Body of pancreas (tissue), 4 donors: ENCODE data around the gene LTBP3. TPM values are rescaled to one million over a fixed set of nuclear protein-coding genes. Genes with fewer than 3 reads are reported as not detected.
"Not testable (repeated sequence)": the region's sequence is repeated elsewhere in the genome, so short reads cannot be mapped to it uniquely, and the experiment has no call there.

Experiments
- ATAC-seq: fragments of 150-250 bp; one replicate; pipeline ENCODE4 v1.9.1; 2016
- DNase-seq, 4 donors: peaks; one replicate each; pipeline ENCODE4 v3.0.0-alpha.2; 2019
- H3K27ac ChIP-seq, 4 donors: fragments of 200-600 bp; sonication (generic); 1 replicate in 3 of 4; 2 replicates in 1 of 4; pipeline versions ENCODE4 v1.5.1 to v1.6.1; 2016 to 2019; ENCODE audit warnings: mild to moderate bottlenecking in 1 of 4, mixed read lengths in 1 of 4, moderate library complexity in 1 of 4
- H3K27me3 ChIP-seq, 2 donors: fragments of 200-600 bp; sonication (generic); one replicate each; pipeline ENCODE4 v1.6.0; 2016; ENCODE audit warnings: mild to moderate bottlenecking in 1 of 2
- H3K36me3 ChIP-seq, 2 donors: fragments of 200-600 bp; sonication (generic); replicated peaks in 1 of 2; 2 replicates each; pipeline ENCODE4 v1.5.1; 2016; ENCODE audit warnings: low read depth in 2 of 2; ENCODE audit not compliant: insufficient read depth in 1 of 2
- H3K4me1 ChIP-seq: fragments of 200-600 bp; sonication (generic); one replicate; pipeline ENCODE4 v1.6.0; 2016
- H3K4me3 ChIP-seq, 2 donors: fragments of 200-600 bp; sonication (generic); 1 replicate in 1 of 2; 2 replicates in 1 of 2; pipeline ENCODE4 v1.5.1; 2016 to 2019
- H3K9me3 ChIP-seq, 3 donors: fragments of 200-600 bp; sonication (generic); 1 replicate in 2 of 3; 2 replicates in 1 of 3; pipeline ENCODE4 v1.5.1; 2016
- CTCF ChIP-seq, 7 experiments: fragments of 450-650 bp in 4 of 7; fragments of 200-600 bp in 3 of 7; sonication (generic) in 3 of 7; IDR thresholded peaks; one replicate each; pipeline ENCODE4 v1.5.1; 2016 to 2019; ENCODE audit warnings: antibody characterized with exemption in 7 of 7
- POLR2A ChIP-seq, 3 donors: fragments of 450-650 bp; IDR thresholded peaks; one replicate each; pipeline ENCODE4 v1.6.1; 2016; ENCODE audit warnings: antibody characterized with exemption in 3 of 3, mild to moderate bottlenecking in 2 of 3
- WGBS, 2 donors: methylation state at CpG; one replicate each; pipeline ENCODE4 v1.1.5; 2017; 5-methylcytosine and 5-hydroxymethylcytosine counted together
- intact Hi-C: fragments of 100-400 bp; cut with DNase I; formaldehyde crosslinking; loops from one replicate; pipeline ENCODE4 v1.15.1; 2023
- total RNA-seq, 2 donors: library from RNA; depleted of rRNA; stranded (reverse); fragments of >200 nt; gene quantifications; one replicate each; pipeline ENCODE4 v1.1.0, GENCODE V29; 2016

LTBP3 gene
- total RNA-seq, 2 donors from 2014 or later, result 131 to 330 TPM

DNA sequence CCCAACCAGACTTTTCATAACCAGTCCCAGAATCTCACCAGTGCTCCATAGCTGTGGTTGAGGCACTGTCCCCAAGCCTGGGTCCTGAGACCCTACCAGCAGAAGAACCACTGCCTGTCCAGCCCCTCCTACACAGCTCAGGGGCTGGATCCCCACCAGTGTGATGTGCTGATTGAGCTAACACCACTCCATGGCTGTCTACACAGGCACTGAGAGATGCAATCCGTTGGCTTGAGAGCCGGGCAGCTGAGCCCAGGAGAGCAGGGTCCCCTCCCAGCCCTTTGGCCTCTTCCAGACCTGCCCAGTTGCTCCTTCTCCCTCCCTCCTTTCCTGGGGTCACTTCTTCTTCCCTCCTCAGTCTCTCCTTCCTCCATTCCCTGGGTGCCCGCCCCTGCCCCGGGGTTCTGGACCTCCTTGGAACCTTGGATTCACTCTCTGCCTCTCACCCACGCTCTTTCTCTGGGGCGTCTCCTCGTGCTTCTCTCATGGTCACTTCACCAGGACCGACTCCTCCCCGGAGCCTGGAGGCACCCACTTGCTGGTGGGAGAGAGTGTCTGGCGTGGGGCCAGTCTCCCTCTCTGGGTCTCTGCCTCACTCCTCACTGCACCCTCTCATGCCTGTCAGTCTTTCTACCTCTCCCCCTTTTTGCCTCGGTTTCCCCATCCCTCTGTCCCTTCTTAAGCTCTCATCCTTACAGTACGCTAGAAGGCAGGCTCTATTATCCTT is 34.0 kb downstream of the LTBP3 start:
- intact Hi-C loops, result no loop called here
- peak; percentile 13 for ATAC-seq
- H3K27ac ChIP-seq, result peak overlapping the region; percentile 8 to 66 (median 34)
- H3K4me1 ChIP-seq, result peaks cover 30% of the 10 kb centered on the region
- TF ChIP-seq CTCF (IDR thresholded peaks at IDR 0.05) (no peak), POLR2A (IDR thresholded peaks at IDR 0.05) (no peak)
- no peak overlapping the region for H3K4me3 ChIP-seq
- no peaks in the 10 kb centered on the region for H3K27me3 ChIP-seq
- no peaks in the 10 kb centered on the region for H3K9me3 ChIP-seq
- peak; percentile 46 to 56 (median 53) for DNase-seq
- WGBS, 2 donors, result 35 to 46% methylated on average over 12 of the region's 12 CpGs
- no peaks in the 10 kb centered on the region for H3K36me3 ChIP-seq

- intact Hi-C loops, H3K9me3 ChIP-seq: not testable (repeated sequence)
- WGBS, 2 donors, result 85 to 94% methylated on average over 7 of the region's 7 CpGs
Measured at GRCh38 chr11:65523631-65523968, 34.6 kb downstream of the LTBP3 start.

DNA sequence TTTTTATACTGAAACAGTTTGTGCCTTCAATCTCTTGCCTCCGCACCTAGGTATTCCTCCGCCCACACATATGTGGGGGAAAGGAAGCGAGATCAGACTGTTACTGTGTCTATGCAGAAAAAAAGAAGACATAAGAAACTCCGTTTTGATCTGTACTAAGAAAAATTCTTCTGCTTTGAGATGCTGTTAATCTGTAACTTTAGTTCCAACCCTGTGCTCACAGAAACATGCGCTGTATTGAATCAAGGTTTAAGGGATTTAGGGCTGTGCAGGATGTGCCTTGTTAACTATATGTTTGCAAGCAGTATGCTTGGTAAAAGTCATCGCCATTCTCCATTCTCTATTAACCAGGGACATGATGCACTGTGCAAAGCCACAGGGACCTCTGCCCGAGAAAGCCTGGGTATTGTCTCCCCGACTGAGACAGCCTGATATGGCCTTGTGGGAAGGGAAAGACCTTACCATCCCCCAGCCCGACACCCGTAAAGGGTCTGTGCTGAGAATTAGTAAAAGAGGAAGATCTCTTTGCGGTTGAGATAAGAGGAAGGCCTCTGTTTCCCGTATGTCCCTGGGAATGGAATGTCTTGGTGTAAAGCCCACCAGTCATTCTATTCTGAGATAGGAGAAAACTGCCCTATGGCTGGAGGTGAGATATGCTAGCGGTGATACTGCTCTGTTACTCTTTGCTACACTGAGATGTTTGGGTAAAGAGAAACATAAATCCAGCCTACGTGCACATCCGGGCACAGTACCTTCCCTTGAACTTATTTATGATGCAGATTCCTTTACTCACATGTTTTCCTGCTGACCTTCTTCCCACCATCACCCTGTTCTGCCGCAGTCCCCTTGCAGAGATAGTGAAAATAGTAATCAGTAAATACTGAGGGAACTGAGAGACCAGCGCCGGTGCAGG is 35.2 kb downstream of the LTBP3 start:
- ATAC-seq, H3K27me3 ChIP-seq, H3K4me3 ChIP-seq, H3K9me3 ChIP-seq, H3K36me3 ChIP-seq, intact Hi-C loops, DNase-seq: not testable (repeated sequence)
- 54 to 69% methylated on average over 18 of the region's 18 CpGs for WGBS, 2 donors
- Histone ChIP-seq H3K4me1 (peaks cover 27% of the 10 kb centered on the region), H3K27ac (peak overlapping the region in 1 of 4 donors; percentile 13)

More at GRCh38 chr11:65523631-65523968, 34.6 kb downstream of the LTBP3 start:
- H3K4me1 ChIP-seq, result peaks cover 27% of the 10 kb centered on the region
- not testable (repeated sequence) for ATAC-seq, H3K36me3 ChIP-seq, H3K27me3 ChIP-seq, DNase-seq, H3K4me3 ChIP-seq
- H3K27ac ChIP-seq, result peak overlapping the region in 2 of 4 donors; percentile 8 to 13

DNA sequence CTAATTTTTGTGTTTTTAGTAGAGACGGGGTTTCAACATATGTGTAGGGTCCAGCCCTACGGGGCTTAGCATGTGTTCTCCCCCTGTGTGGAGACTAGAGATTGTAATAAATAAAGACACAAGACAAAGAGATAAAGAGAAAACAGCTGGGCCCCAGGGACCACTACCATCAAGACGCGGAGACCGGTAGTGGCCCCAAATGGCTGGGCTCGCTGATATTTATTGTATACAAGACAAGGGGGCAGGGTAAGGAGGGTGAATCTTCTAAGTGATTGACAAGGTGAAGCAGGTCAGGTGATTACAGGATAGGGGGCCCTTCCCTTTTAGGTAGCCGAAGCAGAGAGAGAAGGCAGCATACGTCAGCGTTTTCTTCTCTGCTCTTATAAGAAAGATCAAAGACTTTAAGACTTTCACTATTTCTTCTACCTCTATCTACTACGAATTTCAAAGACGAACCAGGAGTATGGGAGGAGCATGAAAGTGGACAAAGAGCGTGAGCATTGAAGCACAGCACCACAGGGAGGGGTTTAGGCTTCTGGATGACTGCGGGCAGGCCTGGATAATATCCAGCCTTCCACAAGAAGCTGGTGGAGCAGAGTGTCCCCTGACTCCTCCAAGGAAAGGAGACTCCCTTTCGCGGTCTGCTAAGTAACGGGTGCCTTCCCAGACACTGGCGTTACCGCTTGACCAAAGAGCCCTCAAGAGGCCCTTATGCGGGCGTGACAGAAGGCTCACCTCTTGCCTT is 36.2 kb downstream of the LTBP3 start:
- 77 to 83% methylated on average over 17 to 20 of the region's 20 CpGs for WGBS, 2 donors
- H3K9me3 ChIP-seq, H3K27me3 ChIP-seq, intact Hi-C loops, DNase-seq, H3K4me3 ChIP-seq, H3K27ac ChIP-seq, H3K36me3 ChIP-seq, ATAC-seq: not testable (repeated sequence)
- H3K4me1 ChIP-seq, result peaks cover 27% of the 10 kb centered on the region

GRCh38 chr11:65518941-65519549 is 39.1 kb downstream of the LTBP3 start:
- H3K4me1 ChIP-seq, DNase-seq, H3K27ac ChIP-seq, H3K9me3 ChIP-seq, H3K36me3 ChIP-seq, ATAC-seq, H3K27me3 ChIP-seq, H3K4me3 ChIP-seq: not testable (repeated sequence)
- 89 to 91% methylated on average over 7 to 8 of the region's 8 CpGs for WGBS, 2 donors
- intact Hi-C loops, result loop anchor here (10.0 kb wide), 1 partner anchor 104 kb away; no protein-coding TSS in a partner anchor

GRCh38 chr11:65516135-65516968 is 41.8 kb downstream of the LTBP3 start:
- intact Hi-C loops, result loop anchor here (10.0 kb wide), 1 partner anchor 102 kb away; no protein-coding TSS in a partner anchor
- Histone ChIP-seq H3K36me3 (no peaks in the 10 kb centered on the region), H3K9me3 (no peaks in the 10 kb centered on the region), H3K27me3 (no peaks in the 10 kb centered on the region), H3K4me3 (no peak overlapping the region), H3K4me1 (no peaks in the 10 kb centered on the region), H3K27ac (no peak overlapping the region)
- DNase-seq, result no peak
- no peak for ATAC-seq
- 60 to 77% methylated on average over 5 of the region's 5 CpGs for WGBS, 2 donors
- TF ChIP-seq POLR2A (IDR thresholded peaks at IDR 0.05) (no peak), CTCF (IDR thresholded peaks at IDR 0.05) (no peak)

- WGBS, 2 donors, result 92 to 96% methylated on average over 3 of the region's 3 CpGs
- not testable (repeated sequence) for H3K36me3 ChIP-seq, H3K4me3 ChIP-seq, DNase-seq, H3K9me3 ChIP-seq, H3K27ac ChIP-seq, ATAC-seq, H3K27me3 ChIP-seq
- peaks cover 14% of the 10 kb centered on the region for H3K4me1 ChIP-seq
- intact Hi-C loops, result loop anchor here (5.0 to 10.0 kb wide), 2 partner anchors 98 to 145 kb away; no protein-coding TSS in a partner anchor
Measured at GRCh38 chr11:65512311-65512710, 45.8 kb downstream of the LTBP3 start.
